ENCODE measurements around the gene CMTM7.
"Not testable (repeated sequence)": the region's sequence is repeated elsewhere in the genome, so short reads cannot be mapped to it uniquely, and the experiment has no call there.

The CMTM7 gene

DNA sequence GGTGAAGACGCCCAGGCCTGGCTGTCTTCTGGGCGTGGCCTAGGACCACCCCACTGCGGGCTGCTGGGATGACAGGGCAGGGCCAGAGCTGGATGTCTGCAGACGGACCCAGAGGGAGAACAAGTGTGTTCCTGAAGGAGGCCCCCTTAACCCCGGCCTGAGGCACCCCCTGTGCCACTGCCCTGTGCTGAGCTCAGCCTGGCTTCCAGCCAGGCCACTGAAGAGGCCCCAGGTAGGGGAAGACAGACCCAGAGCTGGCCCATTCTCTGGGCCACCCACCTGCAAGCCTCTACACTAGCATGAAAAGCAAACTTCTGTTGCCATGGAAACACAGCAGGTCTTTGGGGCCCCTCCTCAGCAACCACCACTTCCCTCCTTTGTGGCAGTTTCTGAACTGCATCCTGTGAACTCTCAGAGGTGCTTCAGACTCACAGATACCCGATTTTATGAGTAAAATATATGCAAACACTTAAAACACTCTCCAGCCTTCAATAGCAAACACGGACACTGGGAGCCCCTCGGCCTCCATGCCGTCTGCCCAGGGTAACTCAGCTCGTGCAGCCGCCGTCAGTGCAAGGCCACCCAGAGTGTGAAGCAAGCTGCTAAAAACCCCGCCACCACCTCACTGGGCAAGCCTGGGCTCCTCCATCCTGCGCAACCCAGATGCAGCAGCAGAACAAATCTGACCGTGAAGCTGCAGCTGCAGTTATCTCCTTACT, 68.5 kb downstream of the CMTM7 start:
- no peaks in the 10 kb centered on the region for H3K36me3 ChIP-seq (ENCODE audit: insufficient read depth, low read length)
- H3K9ac ChIP-seq (ENCODE audit: low read depth, low read length) = no peak overlapping the region
- H3K4me1 ChIP-seq (ENCODE audit: insufficient read depth, low read length) = peaks cover 9% of the 10 kb centered on the region; the same call in 1 of the 2 replicates
- H3K9me3 ChIP-seq (ENCODE audit: control insufficient read depth, insufficient read depth, low read length) = no peaks in the 10 kb centered on the region

- not testable (repeated sequence) for H3K36me3 ChIP-seq (ENCODE audit: insufficient read depth, low read length); H3K4me1 ChIP-seq (ENCODE audit: insufficient read depth, low read length); H3K9me3 ChIP-seq (ENCODE audit: control insufficient read depth, insufficient read depth, low read length); H3K9ac ChIP-seq (ENCODE audit: low read depth, low read length)
These were observed 69.3 kb downstream of the CMTM7 start for GRCh38 chr3:32460817-32461496.

DNA sequence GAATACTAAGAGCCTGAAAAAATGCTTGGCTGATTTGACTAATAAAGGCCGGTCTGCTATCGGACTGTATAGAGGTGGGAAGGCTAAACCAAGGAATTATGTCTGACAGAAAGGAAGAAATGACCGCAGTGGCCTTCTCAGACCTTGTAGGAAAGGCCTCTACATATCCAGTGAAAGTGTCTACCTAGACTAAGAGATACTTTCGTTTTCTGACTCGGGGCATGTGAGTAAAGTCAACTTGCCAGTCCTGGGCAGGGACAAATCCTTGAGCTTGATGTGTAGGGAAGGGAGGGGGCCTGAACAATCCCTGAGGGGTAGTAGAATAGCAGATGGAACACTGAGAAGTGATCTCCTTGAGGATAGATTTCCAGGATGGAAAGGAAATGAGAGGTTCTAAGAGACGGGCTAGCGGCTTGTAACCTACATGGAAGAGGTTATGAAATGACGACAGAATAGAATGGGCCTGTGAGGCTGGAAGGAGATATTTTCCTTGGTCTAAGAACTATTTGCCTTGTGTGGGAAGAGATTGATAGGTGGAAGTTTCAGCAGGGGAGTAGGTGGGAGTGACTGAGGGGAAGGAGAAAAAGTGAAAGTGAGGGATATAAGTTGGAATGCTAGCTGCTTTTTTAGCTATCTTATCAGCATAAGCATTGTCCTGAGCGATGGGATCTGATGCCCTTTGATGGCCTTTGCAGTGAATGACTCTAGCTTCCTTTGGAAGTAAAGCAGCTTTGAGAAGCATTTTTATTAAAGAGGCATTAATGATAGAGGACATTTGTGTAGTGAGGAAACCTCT, 70.7 kb downstream of the CMTM7 start:
- H3K9ac ChIP-seq (ENCODE audit: low read depth, low read length); H3K9me3 ChIP-seq (ENCODE audit: control insufficient read depth, insufficient read depth, low read length); H3K36me3 ChIP-seq (ENCODE audit: insufficient read depth, low read length): not testable (repeated sequence)
- peaks cover 10% of the 10 kb centered on the region; the same call in 1 of the 2 replicates for H3K4me1 ChIP-seq (ENCODE audit: insufficient read depth, low read length)

DNA sequence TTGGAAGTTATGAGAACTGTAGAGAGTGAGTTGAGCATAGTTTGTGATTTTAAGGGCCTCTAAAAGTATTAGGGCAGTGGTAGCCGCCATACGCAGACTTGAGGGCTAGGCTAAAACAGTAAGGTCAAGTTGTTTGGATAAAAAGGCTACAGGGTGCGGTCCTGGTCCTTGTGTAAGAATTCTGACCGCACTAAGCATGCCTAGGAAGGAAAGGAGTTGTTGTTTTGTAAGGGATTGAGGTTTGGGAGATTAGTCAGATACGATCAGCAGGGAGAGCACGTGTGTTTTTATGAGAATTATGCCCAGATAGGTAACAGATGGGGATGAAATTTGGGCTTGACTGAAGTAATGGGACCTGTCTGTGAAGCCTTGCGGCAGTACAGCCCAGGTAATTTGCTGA, 71.8 kb downstream of the CMTM7 start:
- not testable (repeated sequence) for H3K9ac ChIP-seq (ENCODE audit: low read depth, low read length); H3K9me3 ChIP-seq (ENCODE audit: control insufficient read depth, insufficient read depth, low read length); H3K36me3 ChIP-seq (ENCODE audit: insufficient read depth, low read length)
- peaks cover 12% of the 10 kb centered on the region; the same call in 1 of the 2 replicates for H3K4me1 ChIP-seq (ENCODE audit: insufficient read depth, low read length)

DNA sequence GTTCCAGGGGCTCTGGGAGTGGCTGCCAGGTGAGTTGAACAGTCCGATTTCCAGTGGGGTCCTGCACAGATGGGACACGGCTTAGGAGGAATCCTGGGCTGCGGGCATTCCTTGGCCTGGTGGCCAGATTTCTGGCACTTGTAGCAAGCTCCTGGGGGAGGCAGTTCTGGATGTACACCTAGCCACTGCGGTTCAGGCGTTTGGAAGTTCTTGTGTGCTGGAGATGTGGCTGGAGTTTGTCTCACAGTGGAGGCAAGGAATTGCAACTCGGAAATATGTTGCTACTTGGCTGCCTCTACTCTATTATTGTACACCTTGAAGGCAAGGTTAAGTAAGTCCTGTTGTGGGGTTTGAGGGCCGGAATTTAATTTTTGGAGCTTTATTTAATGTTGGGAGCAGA, 73.1 kb downstream of the CMTM7 start:
- not testable (repeated sequence) for H3K9me3 ChIP-seq (ENCODE audit: control insufficient read depth, insufficient read depth, low read length); H3K36me3 ChIP-seq (ENCODE audit: insufficient read depth, low read length); H3K4me1 ChIP-seq (ENCODE audit: insufficient read depth, low read length); H3K9ac ChIP-seq (ENCODE audit: low read depth, low read length)

- H3K4me1 ChIP-seq (ENCODE audit: insufficient read depth, low read length) = not testable (repeated sequence)
These were observed 75.2 kb downstream of the CMTM7 start for GRCh38 chr3:32466808-32467207.

DNA sequence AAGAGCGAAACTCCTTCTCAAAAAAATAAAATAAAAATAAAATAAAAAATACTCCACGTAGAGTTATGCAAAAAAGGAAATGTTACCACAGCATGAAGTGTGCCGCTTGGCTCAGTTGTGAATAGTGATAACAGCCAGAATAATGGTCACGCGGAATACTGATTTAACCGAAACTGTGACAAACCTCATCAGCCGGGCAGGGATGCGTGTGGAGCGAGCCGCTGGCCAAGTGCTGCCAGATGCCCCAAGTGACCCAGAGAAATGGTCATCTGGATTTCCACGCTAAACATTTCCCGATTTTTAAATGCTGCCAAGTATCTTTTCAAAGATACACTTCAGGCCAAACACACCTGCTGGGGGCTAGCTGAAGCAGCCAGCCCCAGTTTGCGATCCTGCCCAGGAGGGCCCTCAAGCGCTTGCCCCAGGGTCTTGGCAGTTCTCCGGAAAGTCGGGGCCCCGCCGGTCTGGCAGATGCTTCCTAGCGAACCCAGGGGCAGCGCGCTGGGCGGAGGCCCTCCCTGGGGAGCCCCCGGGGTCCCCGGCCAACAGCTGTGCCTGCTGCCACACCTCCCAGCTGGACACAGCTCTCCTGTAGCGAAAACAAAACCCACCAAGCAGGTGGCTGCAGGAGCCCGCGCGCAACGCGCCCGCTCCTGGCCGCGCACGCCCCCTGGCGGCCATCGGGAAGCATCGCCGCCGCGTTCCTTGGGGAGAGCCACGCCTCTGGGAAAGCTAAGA, 75.8 kb downstream of the CMTM7 start:
- Histone ChIP-seq H3K9ac (ENCODE audit: low read depth, low read length) (no peak overlapping the region), H3K4me1 (ENCODE audit: insufficient read depth, low read length) (0 out of 2 replicates have a peak, but pooled peaks cover 3% of the 10 kb centered on the region), H3K9me3 (ENCODE audit: control insufficient read depth, insufficient read depth, low read length) (no peaks in the 10 kb centered on the region), H3K36me3 (ENCODE audit: insufficient read depth, low read length) (0 out of 2 replicates have a peak, but pooled peaks cover 3% of the 10 kb centered on the region)

More at GRCh38 chr3:32466808-32467207, 75.2 kb downstream of the CMTM7 start:
- H3K9ac ChIP-seq (ENCODE audit: low read depth, low read length); H3K9me3 ChIP-seq (ENCODE audit: control insufficient read depth, insufficient read depth, low read length); H3K36me3 ChIP-seq (ENCODE audit: insufficient read depth, low read length): not testable (repeated sequence)

GRCh38 chr3:32469151-32469874, 77.7 kb downstream of the CMTM7 start:
- 0 out of 2 replicates have a peak, but pooled peaks cover 3% of the 10 kb centered on the region for H3K36me3 ChIP-seq (ENCODE audit: insufficient read depth, low read length)

DNA sequence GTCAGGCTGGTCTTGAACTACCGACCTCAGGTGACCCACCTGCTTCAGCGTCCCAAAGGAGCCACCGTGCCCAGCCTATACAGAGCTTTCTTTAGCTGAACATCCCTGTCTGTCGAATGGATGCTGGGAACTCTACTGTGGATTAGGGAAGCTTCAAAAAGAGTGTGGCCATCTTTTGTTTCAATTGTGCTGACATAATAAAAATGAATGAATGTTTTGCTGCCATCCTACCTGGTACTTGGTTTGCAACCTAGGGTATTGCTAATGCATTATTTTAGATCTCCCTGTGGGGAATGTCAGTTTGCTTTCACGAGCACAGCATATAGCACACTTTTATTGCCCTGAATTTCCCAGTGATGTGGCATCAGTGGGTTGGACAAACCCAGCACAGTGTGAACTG, 78.7 kb downstream of the CMTM7 start:
- no peak overlapping the region for H3K9ac ChIP-seq (ENCODE audit: low read depth, low read length)
- no peaks in the 10 kb centered on the region for H3K9me3 ChIP-seq (ENCODE audit: control insufficient read depth, insufficient read depth, low read length)
- 0 out of 2 replicates have a peak, but pooled peaks cover 3% of the 10 kb centered on the region for H3K36me3 ChIP-seq (ENCODE audit: insufficient read depth, low read length)
- 0 out of 2 replicates have a peak, but pooled peaks cover 3% of the 10 kb centered on the region for H3K4me1 ChIP-seq (ENCODE audit: insufficient read depth, low read length)

More at GRCh38 chr3:32469151-32469874, 77.7 kb downstream of the CMTM7 start:
- H3K9me3 ChIP-seq (ENCODE audit: control insufficient read depth, insufficient read depth, low read length) = no peaks in the 10 kb centered on the region
- 0 out of 2 replicates have a peak, but pooled peaks cover 3% of the 10 kb centered on the region for H3K4me1 ChIP-seq (ENCODE audit: insufficient read depth, low read length)
- H3K9ac ChIP-seq (ENCODE audit: low read depth, low read length) = no peak overlapping the region; the same call in 1 of the 2 replicates

GRCh38 chr3:32471246-32471645, 79.6 kb downstream of the CMTM7 start:
- Histone ChIP-seq H3K9ac (ENCODE audit: low read depth, low read length) (no peak overlapping the region), H3K36me3 (ENCODE audit: insufficient read depth, low read length) (0 out of 2 replicates have a peak, but pooled peaks cover 3% of the 10 kb centered on the region), H3K9me3 (ENCODE audit: control insufficient read depth, insufficient read depth, low read length) (no peaks in the 10 kb centered on the region), H3K4me1 (ENCODE audit: insufficient read depth, low read length) (0 out of 2 replicates have a peak, but pooled peaks cover 3% of the 10 kb centered on the region)

DNA sequence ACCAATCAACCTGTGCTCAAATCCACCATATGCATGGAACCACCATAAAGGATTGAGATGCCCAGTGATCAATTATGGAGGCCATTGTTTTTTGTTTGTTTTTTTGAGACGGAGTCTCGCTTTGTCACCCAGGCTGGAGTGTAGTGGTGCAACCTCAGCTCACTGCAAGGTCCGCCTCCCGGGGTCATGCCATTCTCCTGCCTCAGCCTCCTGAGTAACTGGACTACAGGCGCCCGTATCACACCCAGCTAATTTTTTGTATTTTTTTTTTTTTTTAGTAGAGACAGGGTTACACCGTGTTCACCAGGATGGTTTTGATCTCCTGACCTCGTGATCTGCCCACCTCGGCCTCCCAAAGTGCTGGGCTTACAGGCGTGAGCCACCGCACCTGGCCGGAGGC, 80.5 kb downstream of the CMTM7 start:
- not testable (repeated sequence) for H3K9me3 ChIP-seq (ENCODE audit: control insufficient read depth, insufficient read depth, low read length); H3K4me1 ChIP-seq (ENCODE audit: insufficient read depth, low read length); H3K9ac ChIP-seq (ENCODE audit: low read depth, low read length); H3K36me3 ChIP-seq (ENCODE audit: insufficient read depth, low read length)

DNA sequence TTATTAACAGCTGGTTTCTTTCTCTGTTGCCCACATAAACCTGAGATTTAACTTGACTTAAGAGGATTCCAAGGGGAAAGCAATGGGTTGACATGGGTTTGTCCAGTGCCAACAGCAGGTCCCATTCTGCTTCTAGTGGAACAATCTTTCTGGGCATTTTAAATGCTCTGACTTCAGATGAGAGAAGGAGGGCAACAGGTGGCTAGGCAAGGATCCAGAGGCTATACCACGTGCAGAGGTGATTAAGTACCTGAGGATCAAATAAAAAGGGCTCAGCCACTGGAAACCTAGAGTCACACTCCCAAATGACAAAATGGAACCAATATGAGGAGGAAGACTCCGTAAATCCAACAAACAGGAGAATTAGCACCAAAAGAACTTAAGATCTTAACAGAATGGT, 82.5 kb downstream of the CMTM7 start:
- H3K4me1 ChIP-seq (ENCODE audit: insufficient read depth, low read length) = no peaks in the 10 kb centered on the region
- H3K9ac ChIP-seq (ENCODE audit: low read depth, low read length) = no peak overlapping the region
- H3K9me3 ChIP-seq (ENCODE audit: control insufficient read depth, insufficient read depth, low read length) = no peaks in the 10 kb centered on the region
- H3K36me3 ChIP-seq (ENCODE audit: insufficient read depth, low read length) = 0 out of 2 replicates have a peak, but pooled peaks cover 3% of the 10 kb centered on the region

GRCh38 chr3:32480604-32481003, 89.0 kb downstream of the CMTM7 start:
- Histone ChIP-seq H3K9me3 (ENCODE audit: control insufficient read depth, insufficient read depth, low read length) (no peaks in the 10 kb centered on the region), H3K4me1 (ENCODE audit: insufficient read depth, low read length) (no peaks in the 10 kb centered on the region), H3K36me3 (ENCODE audit: insufficient read depth, low read length) (no peaks in the 10 kb centered on the region), H3K9ac (ENCODE audit: low read depth, low read length) (no peak overlapping the region)
